ENCODE results near the gene HAT1.

- no peak for TF ChIP-seq CTCF (conservative IDR thresholded peaks at IDR 0.05; ENCODE audit: low read depth, low read length)
- no peak for TF ChIP-seq EZH2 (IDR thresholded peaks at IDR 0.05; ENCODE audit: low read length, unreplicated experiment)
Measured at GRCh38 chr2:171979103-171979502, 56.8 kb downstream of the HAT1 start.

Data from PC-3 (cell line).